ENCODE measurements around the gene TBXAS1.
"Not testable (repeated sequence)": the region's sequence is repeated elsewhere in the genome, so short reads cannot be mapped to it uniquely, and the experiment has no call there.

TBXAS1 gene

DNA sequence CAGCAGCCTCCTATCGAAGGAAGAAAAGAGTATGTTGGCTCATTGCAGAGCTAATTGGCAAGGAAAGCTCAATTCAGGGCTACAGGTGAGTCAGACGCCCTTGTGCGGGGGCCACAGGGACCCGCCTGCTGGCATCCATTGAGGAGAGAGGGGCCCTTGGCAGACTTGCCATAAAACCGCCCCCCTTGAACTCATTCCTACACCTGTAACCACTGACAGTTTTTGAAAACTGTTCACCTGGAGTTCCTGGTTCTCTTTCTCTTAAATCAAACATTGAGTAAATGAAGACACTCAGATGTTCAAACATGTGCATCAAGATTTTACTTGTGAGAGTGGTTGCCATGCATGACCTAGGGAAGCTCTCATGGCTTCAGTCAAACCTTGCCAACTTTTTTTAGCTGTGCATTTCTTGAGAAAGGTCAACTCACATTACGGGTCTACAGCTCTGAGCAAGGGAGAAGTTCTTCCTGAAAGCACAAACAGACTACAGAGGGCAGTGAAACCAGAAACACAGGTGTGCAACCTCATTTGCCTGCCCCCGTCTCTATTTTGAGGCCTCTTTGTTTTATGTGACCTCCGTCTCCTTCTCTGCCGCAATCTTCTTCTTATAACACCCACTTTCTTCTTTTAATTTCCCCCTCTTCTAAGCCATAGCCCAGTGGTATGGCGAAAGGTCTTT is 87.8 kb downstream of the TBXAS1 start:
- no peak for DNase-seq

DNA sequence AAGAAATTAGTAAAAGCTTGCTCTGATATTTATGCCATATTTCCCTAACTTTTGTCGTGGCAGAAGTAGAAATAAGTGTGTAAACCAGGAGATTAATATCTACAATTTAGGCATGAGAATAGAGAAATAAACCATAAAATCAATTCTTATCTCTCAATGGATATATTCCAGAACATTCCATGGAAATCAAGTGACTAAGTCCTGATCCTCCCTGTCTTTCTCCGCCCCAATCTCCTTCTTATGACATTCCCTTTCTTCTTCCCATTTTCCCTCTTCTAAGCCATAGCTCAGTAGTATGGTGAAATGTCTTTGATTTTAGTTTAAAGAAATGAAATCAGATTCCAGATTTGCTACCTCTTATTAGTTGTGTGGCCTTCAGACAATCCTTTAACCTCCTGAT is 88.8 kb downstream of the TBXAS1 start:
- DNase-seq = no peak

DNA sequence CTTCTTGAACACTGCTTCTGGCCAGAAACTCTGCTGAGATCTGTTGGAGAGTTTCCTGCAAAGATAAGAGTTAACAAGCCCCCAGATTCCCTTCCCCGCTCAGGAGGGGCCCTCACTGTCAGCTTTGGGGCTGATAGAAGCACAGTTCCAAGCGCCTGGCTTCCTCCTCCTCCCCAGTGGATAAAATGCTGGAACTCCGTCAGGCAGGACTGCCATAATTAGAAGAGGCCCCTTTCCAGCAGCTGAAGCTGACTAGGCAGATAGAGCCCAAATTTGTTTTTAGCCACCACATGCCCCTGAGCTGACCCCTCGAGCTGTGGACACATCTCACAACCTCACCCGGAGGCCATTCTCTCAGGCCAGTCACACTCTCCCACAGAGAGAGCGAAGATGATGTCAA is 89.4 kb downstream of the TBXAS1 start:
- no peak for DNase-seq

DNA sequence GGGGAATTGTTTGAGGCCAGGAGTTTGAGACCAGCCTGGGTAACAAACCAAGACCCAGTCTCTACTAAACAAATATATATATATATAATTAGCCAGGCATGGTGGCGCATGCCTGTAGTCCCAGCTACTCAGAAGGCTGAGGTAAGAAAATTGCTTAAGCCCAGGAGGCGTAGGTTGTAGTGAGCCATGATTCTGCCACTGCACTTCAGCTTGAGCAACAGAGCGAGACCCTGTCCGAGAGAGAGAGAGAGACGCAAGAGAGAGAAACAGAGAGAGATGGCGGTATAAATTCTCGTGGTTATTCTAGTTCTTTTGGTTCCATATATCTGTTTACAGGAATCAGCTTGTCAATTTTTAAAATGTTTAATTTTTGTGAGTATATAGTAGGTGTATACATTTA is 94.0 kb downstream of the TBXAS1 start:
- DNase-seq = no peak

DNA sequence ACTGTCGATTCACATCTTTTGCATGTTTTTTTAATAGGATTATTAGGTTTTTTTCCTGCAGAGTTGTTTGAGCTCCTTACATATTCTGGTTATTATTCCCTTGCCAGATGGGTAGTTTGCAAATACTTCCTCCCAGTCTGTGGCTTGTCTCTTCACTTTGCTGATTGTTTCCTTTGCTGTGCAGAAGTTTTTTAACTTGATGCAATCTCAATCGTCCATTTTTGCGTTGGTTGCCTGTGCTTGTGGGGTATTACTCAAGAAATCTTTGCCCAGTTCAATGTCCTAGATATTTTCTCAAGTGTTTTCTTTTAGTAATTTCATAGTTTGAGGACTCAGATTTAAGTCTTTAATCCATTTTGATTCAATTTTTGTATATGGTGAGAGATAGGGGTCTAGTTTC is 95.4 kb downstream of the TBXAS1 start:
- DNase-seq = no peak

DNA sequence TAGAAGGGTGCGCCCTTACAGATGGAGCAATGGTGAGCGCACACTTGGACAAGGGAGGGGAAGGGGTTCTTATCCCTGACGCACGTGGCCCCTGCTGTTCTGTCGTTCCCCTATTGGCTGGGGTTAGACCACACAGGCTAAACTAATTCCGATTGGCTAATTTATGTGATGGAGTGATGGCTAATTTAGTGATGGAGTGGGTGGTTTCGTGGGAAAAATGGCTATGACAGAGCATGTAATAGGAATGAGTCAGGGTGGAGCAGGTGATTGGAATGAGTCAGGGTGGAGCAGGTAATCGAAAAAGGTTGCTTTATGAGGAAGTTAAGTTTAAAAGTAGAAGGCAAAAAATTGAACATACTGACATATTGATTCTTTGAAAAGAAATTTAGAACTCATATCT is 100.2 kb downstream of the TBXAS1 start:
- DNase-seq = not testable (repeated sequence)

DNA sequence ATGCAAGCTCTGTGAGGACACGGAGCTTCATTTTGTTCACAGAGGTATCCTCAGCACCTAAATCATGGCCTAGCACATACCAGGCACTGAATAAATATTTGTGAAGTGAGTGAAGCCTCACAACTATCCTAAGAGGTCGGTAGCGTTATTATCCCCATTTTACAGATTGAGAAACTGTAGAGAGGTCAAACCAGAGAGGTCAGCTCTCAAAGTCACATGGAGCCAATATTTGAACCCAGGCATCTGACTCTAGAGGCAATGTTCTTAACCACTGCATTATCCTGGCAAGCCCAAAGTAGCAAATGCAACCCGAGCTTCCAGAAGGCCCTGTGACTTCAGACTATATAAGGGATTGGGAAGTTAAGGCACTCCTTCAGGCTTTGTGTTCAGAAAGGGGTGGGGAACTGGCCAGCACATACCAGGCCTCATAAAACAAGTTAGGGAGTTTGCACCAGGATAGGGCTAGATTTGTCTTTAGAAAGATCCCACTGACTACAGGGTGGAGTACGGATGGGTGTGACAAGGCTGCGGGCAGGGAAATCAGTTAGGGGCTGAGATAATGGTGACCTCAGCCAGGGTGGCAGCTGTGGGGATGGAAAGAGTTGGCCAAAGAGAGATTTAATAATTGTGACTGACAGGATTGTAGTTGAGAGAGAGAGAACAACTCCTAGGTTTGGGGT is 101.4 kb downstream of the TBXAS1 start:
- DNase-seq = no peak

DNA sequence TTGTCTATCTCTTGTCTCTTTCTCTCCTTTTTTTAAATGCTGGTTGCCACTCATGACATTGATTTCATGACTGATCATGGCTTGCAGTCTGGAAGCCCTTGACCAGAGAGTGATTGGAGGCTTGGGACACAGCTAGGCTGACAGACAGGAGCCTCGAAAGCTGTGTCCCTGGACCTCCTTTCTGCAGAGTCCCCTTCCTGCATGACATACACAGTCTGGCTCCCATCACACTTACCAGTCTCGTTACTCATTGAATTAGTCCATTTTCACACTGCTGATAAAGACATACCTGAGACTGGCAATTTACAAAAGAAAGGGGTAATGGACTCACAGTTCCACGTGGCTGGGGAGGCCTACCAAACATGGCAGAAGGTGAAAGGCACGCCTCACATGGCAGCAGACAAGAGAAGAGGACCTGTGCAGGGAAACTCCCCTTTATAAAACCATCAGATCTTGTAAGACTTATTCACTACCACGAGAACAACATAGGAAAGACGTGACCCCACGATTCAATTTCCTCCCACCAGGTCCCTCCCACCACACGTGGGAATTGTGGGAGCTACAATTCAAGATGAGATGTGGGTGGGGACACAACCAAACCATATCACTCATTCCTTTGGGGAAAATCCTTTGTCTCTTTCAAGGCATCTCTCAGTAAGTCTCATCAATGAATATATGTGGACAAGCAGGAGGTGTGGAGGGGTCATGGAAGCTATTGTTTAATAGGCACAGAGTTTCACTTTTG is 102.3 kb downstream of the TBXAS1 start:
- DNase-seq = no peak

DNA sequence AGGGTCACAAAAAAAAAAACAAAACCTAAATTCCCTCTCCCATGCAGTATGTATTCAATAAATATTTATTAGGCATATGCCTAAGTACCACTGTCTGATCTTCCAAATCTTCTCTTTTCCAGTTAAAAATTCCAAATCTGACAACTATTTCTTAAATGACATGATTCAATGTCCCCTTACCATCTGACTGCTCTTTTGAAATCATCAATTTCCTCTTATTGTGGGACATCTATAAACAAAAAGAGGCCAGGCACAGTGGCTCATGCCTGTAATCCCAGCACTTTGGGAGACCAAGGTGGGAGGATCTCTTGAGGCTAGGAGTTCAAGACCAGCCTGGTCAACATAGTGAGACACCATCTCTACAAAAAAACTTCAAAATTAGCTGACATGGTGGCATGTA is 103.5 kb downstream of the TBXAS1 start:
- no peak for DNase-seq

DNA sequence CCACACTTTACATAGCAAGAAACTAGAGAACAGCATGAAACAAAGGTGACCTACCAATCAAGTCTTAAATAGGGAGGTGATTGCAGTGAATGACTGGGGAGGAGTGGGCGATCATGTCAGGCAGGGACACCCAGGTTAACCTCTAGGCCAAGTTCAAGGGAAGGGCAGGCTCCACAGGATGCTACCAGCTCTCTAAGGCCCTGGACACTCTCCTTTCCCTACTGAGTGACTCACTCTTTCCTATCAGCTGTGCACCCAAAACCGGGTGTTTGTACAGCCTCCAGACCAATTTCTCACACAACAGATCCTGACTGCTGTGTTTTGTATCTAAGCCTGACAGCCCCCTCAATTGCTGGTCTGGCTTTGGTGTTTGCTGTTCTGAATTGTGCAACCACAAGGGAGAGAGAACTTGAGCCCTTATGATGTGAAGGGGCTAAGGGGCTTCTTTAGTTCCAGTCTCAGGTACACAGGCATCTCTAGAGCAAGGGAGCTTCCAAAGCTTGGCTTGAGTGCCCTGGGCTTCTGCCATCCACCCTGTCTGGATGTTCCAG is 107.8 kb downstream of the TBXAS1 start:
- DNase-seq = no peak

DNA sequence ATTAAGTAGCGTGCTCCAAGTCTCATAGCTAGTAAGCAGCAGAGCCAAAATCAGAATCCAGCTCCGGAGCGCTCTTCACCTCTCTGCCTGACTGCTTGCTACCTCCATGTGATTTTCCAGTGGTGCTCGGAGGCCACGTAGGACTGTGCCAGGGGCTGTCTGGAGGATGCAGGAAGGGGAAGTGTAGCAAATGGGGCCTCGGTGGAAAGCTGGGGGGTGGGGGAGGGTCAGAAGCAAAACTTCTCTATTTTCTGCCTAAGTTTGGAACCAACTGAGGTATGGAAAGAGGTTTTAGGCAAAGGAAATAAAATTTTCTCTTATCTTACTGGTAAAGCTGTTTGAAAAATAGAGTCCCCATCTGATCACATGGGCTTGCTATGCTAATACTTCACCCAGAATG is 108.7 kb downstream of the TBXAS1 start:
- no peak for DNase-seq

DNA sequence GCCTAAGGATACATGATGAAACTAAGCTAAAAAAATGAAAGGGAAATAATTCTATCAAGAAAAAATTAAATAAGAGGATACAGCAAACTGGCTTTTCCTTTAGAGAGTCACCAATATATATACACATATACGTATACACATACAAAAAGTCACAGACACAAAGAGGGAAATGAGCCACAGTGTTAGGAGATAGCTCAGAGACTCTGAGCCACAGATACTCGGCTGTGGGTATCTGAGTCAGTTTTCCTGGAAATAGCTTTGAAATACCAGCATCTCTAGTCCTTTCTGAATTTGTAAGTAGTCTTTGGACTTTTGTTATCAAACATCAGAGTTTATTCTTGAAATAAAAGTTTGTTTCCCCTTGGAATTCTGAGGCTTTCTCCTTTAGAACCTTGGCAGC is 111.8 kb downstream of the TBXAS1 start:
- DNase-seq = no peak

DNA sequence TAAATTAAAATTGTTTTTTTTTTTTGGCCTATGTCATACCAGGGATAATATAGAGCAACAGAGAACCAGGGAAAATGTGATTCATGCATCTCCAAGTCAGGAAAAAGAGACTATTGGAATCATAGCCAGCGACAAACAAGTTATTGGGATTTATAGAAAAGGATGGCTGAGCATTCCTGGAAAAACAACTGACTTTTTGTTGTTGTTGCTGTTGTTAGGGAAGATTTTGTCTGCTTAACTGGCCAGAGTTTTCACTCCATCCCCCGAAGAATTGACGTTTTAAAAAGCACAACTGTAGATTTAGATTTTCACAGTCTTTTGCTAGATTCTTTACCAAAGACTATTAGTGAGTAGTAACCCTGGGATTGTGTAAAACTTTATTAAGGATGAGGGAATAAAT is 112.4 kb downstream of the TBXAS1 start:
- DNase-seq = no peak

DNA sequence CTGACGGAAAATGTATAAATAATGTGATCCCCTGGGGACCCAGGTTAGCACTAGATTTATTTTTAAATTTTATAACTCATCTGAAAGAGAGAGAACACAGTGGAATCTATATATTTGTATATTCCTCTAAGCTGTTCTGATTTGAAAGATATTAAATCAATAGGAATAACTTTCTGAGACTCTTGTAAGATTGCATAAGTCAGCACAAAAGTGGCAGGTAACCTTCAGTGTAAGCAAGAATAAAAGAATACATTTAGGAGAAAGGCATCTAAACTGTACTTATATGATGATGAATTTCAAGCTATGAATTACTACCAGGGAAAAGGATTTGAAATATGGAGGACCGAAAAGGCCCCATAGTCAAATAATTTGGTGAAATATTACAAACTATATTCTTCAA is 112.8 kb downstream of the TBXAS1 start:
- no peak for DNase-seq

DNA sequence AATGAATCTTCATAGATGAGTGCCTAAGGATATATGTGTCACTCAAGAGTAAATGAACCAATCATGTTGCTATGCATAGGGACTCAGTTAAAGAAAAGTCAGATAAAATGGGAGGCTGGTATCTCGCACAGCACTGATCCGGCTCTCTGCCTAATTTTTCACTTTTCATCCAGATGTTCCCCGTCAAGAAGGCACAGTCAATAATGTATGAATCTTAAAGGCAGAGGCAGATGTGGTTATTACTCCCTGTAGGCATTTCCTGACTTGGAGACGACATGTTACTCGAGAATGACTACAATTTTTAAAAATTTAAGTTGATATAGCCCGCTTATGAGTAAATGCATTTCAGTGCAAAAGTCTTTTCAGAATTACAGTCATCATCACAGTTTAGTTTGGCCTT is 113.6 kb downstream of the TBXAS1 start:
- no peak for DNase-seq

DNA sequence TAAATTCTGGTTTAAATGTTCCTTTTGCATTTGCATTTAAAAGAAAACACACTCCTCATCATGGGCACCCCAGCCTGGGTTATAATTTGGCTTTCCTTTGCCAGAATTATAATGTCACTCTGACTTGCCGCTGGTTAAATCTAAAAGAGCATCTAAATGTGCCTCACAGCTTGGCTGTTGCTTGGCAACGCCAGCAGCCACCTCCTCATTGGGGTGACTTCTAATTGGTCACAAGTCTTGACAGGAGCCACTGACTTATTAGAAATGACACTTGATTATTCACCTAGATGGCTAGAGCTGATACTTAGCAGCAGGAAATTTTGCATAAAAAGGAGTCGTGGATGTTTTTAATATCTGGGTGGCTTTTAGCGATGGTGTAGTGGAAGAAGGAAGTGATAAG is 114.3 kb downstream of the TBXAS1 start:
- DNase-seq = no peak

DNA sequence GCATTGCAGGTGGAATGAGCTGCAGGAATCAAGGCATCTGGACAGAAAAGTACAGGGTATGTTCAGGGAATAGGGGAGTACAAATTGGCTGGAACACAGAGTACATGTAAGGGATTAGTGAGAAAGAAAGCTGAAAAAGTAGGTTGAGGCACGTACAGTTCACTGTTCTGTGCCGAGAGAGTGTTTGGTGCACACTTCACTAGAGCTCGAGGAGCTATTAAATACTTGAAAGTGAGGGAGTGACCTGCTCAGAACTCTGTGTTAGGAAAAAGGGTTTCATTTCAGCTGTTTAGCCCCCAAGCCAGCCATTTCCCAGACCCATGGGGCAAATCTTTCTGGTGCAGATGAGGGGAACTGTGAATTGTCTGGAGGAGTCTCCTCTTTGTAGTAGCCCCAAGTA is 115.2 kb downstream of the TBXAS1 start:
- no peak for DNase-seq

DNA sequence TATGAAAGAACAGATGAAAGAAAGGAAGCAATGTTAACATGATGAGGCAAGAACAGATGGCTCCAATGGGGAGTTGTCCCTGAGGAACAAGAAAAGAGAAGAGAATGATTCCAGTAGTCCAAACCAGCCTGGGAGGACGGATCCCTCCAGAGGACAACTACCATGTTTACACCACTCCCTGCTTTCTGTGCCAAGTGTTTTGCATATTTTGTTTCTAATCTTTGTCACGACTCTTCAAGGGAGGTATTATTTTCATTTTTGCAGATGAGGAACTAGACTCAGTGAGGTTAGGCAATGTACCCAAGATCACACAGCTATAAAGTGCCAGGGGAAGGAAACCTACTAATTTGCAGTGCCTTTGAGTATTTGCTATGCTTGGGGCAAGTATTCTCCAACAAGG is 117.5 kb downstream of the TBXAS1 start:
- DNase-seq = no peak

DNA sequence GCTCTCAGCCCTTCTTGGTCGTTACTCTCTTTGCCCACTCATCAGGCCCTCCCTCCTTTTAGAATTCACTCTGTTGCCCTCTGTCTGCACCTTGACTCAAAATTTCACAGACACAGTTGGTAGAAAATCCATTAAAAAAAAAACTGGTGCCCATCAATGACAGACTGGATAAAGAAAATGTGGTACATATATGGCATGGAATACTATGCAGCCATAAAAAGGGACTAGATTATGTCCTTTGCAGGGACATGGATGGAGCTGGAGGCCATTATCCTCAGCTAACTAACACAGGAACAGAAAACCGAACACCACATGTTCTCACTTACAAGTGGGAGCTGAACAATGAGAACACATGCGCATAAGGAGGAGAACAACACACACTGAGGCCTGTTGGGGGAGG is 118.0 kb downstream of the TBXAS1 start:
- no peak for DNase-seq

DNA sequence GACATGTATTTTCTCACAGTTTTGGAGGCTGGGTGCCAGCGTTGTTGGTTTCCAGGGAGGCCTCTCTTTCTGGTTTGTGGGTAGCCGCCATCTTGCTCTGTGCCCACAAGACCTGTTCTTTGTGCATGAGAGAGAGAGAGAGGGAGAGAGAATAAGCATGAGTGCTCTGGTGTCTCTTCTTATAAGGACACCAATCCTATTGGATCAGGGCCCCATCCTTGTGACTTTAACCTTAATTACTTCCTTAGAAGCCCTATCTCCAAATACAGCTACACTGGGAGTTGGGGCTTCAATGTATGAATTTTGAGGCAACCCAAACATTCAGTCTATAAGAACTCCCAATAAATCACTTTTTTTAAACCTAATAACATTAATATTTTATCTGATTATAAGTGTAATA is 119.1 kb downstream of the TBXAS1 start:
- DNase-seq = no peak

DNA sequence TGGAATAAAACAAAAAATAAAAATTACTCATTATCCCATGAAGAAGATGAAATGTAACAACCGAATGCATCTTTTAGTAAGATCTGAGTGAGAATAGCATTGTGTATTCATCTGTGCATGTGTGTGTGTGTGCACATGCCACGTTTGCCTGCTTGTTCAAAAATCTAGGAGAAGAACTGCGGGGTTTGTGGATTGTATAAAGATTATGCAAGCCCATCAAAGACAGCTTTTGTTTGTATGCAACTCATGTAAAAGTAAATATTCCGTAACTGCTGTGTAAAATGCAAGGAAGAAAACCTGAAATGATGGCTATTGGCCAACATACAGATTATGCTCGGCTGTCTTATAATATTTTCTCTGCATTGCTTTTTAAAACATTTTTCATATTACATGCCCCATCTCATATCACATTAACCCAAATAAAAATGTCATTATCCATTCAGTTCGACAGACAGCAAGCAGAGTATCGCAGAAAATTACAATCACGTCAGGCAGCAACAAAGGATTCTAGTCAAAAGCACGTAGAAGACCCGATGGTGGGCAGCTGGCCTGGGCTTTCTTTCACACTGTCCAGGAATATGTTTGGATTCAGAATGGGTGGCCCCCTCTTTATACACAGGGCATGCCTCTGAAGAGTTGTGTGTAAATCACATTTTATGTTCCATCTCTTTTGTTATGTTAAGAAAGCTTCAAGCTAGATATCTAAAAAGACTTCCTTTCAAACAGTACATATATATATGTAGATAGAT is 119.7 kb downstream of the TBXAS1 start:
- no peak for DNase-seq

DNA sequence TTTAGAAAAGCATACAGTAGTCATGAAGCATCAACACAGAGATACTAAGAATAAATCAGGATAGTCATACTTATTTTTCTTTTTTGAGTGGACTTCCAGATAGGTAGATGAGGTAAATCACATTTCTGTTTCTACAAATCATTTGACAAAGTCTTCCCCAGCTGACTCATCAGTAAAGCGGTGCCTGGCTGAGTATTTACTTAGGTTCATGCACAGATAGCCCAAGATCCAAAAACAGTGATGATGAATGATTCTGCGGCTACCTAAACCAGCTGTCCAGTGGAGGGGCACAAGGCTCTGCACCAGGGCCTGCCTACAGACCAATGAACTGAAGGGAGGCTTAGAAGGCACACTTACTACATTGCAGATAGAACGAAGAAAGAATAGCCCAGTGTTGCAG is 120.6 kb downstream of the TBXAS1 start:
- DNase-seq = no peak

DNA sequence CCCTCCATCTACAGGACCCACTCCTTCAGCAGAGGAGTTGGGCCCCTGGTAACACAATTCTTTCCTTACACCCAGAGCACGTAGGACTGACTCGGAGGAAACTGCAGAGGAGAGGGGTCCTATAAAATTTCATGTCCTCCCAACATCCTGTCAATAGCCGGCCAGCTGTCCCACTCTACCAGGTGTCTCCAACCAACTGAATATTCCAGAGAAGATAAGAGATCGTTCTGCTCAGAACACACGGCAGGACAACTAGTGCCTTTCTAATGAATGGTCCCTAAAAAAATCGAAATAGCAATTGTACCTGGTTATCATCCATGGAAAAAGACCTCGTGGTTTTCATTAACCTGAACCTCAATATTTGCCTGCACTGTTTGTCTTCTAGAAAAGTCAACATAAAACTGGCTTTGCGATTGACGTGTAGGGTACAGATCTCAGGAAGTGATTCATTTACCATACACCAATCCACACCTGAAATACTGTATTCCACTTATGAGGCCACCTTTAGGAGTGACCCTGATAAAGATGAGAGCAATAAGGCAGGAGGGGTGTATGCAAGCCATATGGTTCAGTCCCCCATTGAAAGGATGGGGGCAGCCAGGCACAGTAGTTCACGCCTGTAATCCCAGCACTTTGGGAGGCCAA is 121.9 kb downstream of the TBXAS1 start:
- DNase-seq = no peak

All from cerebellar nuclear complex (tissue), 1 donor.